RWPE1 (cell line): Measurements from ENCODE around the gene DOCK3.

Source experiments
- CTCF ChIA-PET: fragments of 350-600 bp; sonication (Branson Sonifier 250); formaldehyde crosslinking; extraction: SDS; loops from one replicate; lab custom pipeline; 2021; lab: Yijun Ruan, JAX
- POLR2A ChIA-PET: fragments of 400-600 bp; formaldehyde crosslinking; extraction: SDS; loops from one replicate; lab custom pipeline; 2020; ENCODE audit warnings: antibody characterized with exemption; ENCODE audit not compliant: low non-redundant PET; lab: Yijun Ruan, JAX
- DNase-seq: peaks from one replicate; pipeline ENCODE4 v3.0.0; 2012; ENCODE audit warnings: low spot score
- H3K27ac ChIP-seq: fragments of 450-650 bp; 2 replicates; pipeline ENCODE4 v1.5.1; 2017
- CTCF ChIP-seq: fragments of 450-650 bp; conservative IDR thresholded peaks from 2 replicates; pipeline ENCODE4 v1.5.1; 2017; ENCODE audit warnings: low read depth, mild to moderate bottlenecking

Gene DOCK3

DNA sequence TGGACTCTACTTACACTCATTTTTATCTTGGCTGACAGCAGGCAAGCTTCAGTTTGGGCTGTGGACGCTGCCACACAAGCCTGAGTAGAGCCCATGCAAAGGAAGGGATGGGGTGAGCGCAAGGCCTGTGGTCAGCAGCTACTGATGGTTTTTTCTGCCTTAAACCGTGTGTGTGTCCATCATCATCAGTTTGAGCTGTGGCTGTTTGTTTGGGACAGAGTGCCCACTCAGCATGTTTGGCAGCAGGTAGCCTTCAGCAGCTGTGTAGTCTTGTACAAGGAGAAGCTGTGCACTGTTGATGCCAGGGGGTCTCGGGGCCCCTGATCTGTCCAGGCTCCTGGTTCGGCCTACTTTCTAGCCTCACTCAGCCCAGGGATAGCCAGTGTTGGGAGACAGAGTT, 719.8 kb downstream of the DOCK3 start:
- ChIA-PET CTCF (no interaction called here), POLR2A (no interaction called here)
- H3K27ac ChIP-seq: peak overlapping the region; percentile 44
- no peak for DNase-seq
- TF ChIP-seq CTCF: no peak

GRCh38 chr3:51395493-51396213, 720.9 kb downstream of the DOCK3 start:
- H3K27ac ChIP-seq: peak overlapping the region; percentile 44
- CTCF ChIA-PET: no interaction called here
- POLR2A ChIA-PET: interaction anchor here (0.6 kb wide), 1 partner anchor 29 kb away, joined by 3 read pairs; no protein-coding TSS in a partner anchor

DNA sequence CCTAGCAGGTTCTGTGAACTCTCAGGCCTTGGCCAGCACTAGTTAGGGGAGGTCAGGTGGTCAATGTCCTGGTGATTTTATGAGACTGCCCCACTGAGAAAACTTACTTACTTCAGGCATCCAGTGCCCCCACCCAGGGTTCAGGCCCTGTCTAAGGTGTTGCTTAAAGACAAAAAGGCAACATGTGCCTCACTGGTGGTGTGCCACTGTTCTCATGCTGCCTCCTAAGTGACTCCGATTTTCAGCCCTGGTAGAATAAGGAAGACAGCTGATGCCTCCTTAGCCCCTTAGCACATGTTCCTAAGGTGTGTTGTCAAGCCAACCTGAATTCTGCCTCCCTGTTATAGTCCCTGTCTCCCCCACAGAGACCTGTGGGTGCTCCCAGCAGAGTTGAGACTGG, 721.7 kb downstream of the DOCK3 start:
- TF ChIP-seq CTCF: no peak
- ChIA-PET POLR2A (interaction anchor here (0.6 kb wide), 1 partner anchor 28 kb away, joined by 3 read pairs; no protein-coding TSS in a partner anchor), CTCF (no interaction called here)
- DNase-seq: no peak
- H3K27ac ChIP-seq: peak overlapping the region; percentile 44

More at GRCh38 chr3:51395493-51396213, 720.9 kb downstream of the DOCK3 start:
- no peak for DNase-seq
- no peak for TF ChIP-seq CTCF

- no peak for TF ChIP-seq CTCF
- POLR2A ChIA-PET: no interaction called here
- peak overlapping the region; percentile 29 for H3K27ac ChIP-seq
- no peak for DNase-seq
- CTCF ChIA-PET: no interaction called here
Measured at GRCh38 chr3:51397392-51397791, 722.7 kb downstream of the DOCK3 start.

DNA sequence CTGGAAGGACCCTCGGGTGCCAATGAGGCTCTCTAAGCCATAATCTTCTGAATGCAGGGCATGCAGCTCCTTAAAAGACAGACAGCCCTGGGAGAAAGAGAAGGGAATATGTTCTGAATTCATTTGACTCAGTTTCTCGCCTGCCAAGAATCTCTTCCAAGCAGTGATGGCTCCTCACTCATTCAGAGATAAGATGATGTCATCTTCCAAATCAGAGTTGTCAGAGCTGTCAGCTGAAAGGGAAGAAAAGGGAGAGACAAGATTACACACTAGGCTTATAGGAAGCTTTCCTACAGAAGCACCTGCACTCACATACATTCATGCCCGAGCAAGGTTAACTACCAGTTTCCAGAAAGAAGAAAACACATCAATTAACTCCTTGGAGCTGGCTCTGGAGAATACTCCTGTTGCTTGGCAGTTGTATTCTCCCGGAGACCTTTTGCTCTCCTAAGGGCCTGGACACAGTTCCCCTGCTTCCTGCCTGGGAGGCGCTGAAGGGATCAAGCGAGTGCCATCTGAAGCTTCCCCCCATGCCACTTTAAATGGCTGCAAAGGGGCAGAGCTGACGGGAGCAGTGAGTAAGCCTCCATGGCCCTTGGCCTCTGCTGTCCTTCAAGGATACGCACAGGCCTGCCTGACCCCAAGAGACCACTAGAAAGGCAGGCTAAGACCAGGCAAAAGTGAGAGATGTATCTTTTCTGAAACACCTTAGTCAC, 724.0 kb downstream of the DOCK3 start:
- POLR2A ChIA-PET: no interaction called here
- TF ChIP-seq CTCF: no peak
- CTCF ChIA-PET: no interaction called here
- peak overlapping the region; percentile 53 for H3K27ac ChIP-seq
- DNase-seq: no peak

DNA sequence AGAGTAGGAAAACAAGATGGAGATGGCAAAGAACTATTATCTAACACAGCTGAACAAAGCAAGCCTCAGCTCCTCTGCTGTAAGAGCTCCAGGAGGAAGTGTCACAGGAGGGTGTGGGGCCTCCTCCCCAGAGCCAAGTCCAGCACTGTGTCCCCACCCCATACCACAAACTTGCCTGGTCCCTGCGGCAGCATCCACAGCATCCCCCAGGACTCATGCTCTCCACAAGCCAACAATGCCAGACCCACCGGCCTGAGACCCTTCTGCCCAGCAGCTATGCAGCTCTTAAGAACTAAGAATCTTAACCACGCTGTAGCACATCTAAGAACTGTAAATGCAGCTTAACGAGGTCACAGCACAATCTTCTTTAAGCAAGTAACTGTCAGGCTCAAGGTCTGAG, 725.4 kb downstream of the DOCK3 start:
- no peak for DNase-seq
- no peak for TF ChIP-seq CTCF
- POLR2A ChIA-PET: no interaction called here
- peak overlapping the region; percentile 22; the same call in 1 of the 2 replicates for H3K27ac ChIP-seq
- CTCF ChIA-PET: interaction anchor here (0.5 kb wide), 1 partner anchor 44 kb away, joined by 7 read pairs; no protein-coding TSS in a partner anchor
